GM21619 (cell line): ENCODE data around the gene HSD17B14.
"Not testable (repeated sequence)": the region's sequence is repeated elsewhere in the genome, so short reads cannot be mapped to it uniquely, and the experiment has no call there.

Experiments used
- ATAC-seq: cut with Tn5 transposase; IDR thresholded peaks from one replicate; pipeline ENCODE4 v1.9.1; 2021; ENCODE audit not compliant: unreplicated experiment

HSD17B14 gene

DNA sequence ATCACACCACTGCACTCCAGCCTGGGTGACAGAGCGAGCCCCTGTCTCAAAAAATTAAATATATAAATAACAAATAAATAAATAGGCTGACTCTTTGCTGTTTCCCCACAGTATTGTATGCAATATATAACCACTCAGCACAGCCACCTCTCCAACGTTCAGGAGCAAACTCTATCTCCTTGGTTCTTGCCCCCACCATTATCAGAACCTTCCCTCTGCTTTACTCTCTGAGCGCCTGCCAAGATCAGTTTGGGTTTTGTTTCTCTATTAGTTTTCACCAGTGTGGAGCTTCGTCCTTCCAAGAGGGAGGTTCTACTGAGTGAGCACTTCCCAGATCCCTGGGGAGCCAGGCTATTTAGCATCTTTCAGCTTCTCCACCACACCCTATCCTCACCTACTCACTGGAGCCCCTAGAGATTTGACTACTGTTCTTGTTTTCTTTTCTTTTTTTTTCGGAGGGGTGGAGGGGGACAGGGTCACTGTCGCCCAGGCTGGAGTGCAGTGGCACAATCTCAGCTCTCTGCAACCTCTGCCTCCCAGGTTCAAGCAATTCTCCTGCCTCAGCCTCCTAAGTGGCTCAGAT lies 68.0 kb downstream of the HSD17B14 start:
- ATAC-seq: not testable (repeated sequence)

DNA sequence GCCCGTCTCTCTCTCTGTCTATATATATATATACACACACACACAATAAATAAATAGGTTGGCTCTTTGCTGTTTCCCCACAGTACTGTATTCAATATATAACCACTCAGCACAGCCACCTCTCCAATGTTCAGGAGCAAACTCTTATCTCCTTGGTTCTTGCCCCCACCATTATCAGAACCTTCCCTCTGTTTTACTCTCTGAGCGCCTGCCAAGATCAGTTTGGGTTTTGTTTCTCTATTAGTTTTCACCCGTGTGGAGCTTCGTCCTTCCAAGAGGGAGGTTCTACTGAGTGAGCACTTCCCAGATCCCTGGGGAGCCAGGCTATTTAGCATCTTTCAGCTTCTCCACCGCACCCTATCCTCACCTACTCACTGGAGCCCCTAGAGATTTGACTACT lies 70.5 kb downstream of the HSD17B14 start:
- ATAC-seq: not testable (repeated sequence)
